Activated T-helper 2 cell treated with anti-CD3 and anti-CD28 coated beads, Interferon-gamma antibody, Interleukin-2, Interleukin-4, amounts not matched to agents 10 μg/mL and 5 μg/mL and 100 μg/mL, durations not matched to agents 14 hours and 24 hours and 36 hours (primary cell): ENCODE measurements around the gene MANBA. TPM values are rescaled to one million over a fixed set of nuclear protein-coding genes. Genes with fewer than 3 reads are reported as not detected.
A peak's percentile ranks its signal among the peaks of the same experiment; 100 is the strongest.

ENCODE experiments used
- DNase-seq: peaks from one replicate; pipeline ENCODE4 v3.0.0; 2021; ENCODE audit warnings: low spot score
- H3K27ac Mint-ChIP-seq: one replicate; pipeline ENCODE4 v1.8.0; 2021; ENCODE audit warnings: mixed read lengths
- H3K27me3 Mint-ChIP-seq: one replicate; pipeline ENCODE4 v1.8.0; 2021; ENCODE audit warnings: low read depth, mixed read lengths
- H3K36me3 Mint-ChIP-seq: one replicate; pipeline ENCODE4 v1.8.0; 2021; ENCODE audit warnings: low read depth, mixed read lengths
- H3K4me1 Mint-ChIP-seq: one replicate; pipeline ENCODE4 v1.8.0; 2021; ENCODE audit warnings: low read depth, mixed read lengths
- H3K4me3 Mint-ChIP-seq: one replicate; pipeline ENCODE4 v1.8.0; 2021; ENCODE audit warnings: low read depth, mild to moderate bottlenecking, moderate library complexity, mixed read lengths
- H3K9me3 Mint-ChIP-seq: one replicate; pipeline ENCODE4 v1.8.0; 2021; ENCODE audit warnings: mixed read lengths
- intact Hi-C: fragments of 100-400 bp; cut with micrococcal nuclease; formaldehyde crosslinking; loops from one replicate; pipeline ENCODE4 v1.15.1; 2023
- total RNA-seq: library from RNA; stranded (reverse); gene quantifications from 2 replicates; pipeline ENCODE4 v1.2.3, GENCODE V29; 2022

MANBA gene
- 9.4 and 11.3 TPM in 2 replicates for total RNA-seq

DNA sequence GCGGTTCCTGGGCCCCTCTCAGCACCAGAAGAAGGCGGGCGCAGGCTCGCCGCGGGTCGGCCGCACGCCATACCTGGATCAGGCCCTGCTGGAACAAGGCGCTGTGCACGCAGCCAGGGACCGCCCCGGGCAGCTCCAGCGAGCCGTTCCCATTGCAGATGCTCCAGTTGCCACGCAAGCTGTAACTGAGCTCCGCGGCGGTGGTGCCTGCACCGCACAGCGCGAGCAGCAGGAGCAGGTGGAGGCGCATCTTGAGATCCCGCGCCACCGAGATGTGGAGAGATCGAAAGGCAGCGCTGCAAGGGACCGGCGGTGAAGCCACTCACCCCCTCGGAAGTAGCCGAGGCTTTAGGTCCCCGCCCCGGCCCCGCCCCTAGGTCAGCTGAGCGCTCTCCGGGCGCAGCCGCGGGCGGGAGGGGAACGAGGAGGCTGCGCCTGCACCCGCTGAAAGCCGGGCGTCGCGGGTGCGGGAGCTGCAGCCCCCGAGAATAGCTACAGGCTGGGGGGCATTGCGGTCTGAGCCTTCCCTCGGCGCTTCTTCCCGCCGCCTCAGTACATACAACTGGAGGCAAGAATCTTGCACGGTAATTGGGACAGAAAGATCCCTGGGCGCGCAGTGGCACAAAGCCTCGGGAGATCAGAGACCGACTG is at the start of gene MANBA:
Gene MANBA, minus strand, starts transcription at position 324 of the 651 bp plus-strand sequence. Its CDS starts 74 bp downstream, at position 250.
- peak within 1 kb of the TSS; percentile 84 for H3K27ac Mint-ChIP-seq
- DNase-seq = peak; percentile 79
- peak within 1 kb of the TSS; percentile 95 for H3K4me3 Mint-ChIP-seq
- peaks cover 19% of the 10 kb centered on the region for H3K27me3 Mint-ChIP-seq
- H3K4me1 Mint-ChIP-seq = peaks cover 33% of the 10 kb centered on the region
- intact Hi-C loops = loop anchor here (1.0 to 5.0 kb wide), 4 partner anchors 68 to 416 kb away; partner anchors contain the start of genes BDH2 and SLC39A8
- H3K36me3 Mint-ChIP-seq = peaks cover 8% of the 10 kb centered on the region
- H3K9me3 Mint-ChIP-seq = no peaks in the 10 kb centered on the region

GRCh38 chr4:102809691-102810090 is 48.9 kb upstream of the MANBA start:
- Mint-ChIP-seq H3K36me3 (peaks cover 82% of the 10 kb centered on the region), H3K27me3 (no peaks in the 10 kb centered on the region), H3K27ac (peak overlapping the region; percentile 67), H3K4me3 (no peak overlapping the region), H3K9me3 (no peaks in the 10 kb centered on the region), H3K4me1 (peaks cover 68% of the 10 kb centered on the region)
- DNase-seq = no peak
- intact Hi-C loops = loop anchor here (1.0 kb wide), 2 partner anchors 10 to 16 kb away; no protein-coding TSS in a partner anchor

GRCh38 chr4:102809190-102809589 is 48.4 kb upstream of the MANBA start:
- intact Hi-C loops = loop anchor here (1.0 kb wide), 2 partner anchors 10 to 16 kb away; no protein-coding TSS in a partner anchor
- Mint-ChIP-seq H3K9me3 (no peaks in the 10 kb centered on the region), H3K4me3 (no peak overlapping the region), H3K27ac (peak overlapping the region; percentile 70), H3K27me3 (no peaks in the 10 kb centered on the region), H3K4me1 (peaks cover 64% of the 10 kb centered on the region), H3K36me3 (peaks cover 80% of the 10 kb centered on the region)
- DNase-seq = no peak

DNA sequence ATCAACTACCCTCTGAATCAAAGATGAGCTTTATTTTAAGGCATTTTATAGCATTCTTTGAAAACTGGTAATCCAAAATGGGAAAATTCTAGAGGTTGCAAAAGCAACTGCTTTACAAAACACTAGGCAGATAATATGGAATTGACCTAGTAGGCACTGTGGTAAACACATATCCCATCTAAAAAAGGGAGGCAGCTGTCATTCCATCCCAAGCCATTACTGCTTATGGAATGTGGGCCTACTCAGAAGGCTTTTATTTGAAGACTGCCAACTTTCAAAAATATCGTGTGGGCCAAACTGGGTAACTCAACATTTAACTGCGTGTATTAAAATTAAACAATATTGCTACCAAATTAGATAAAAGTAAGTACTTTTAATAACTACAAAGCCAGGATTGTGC is 47.2 kb upstream of the MANBA start:
- Mint-ChIP-seq H3K27me3 (no peaks in the 10 kb centered on the region), H3K27ac (no peak overlapping the region), H3K9me3 (no peaks in the 10 kb centered on the region), H3K36me3 (peaks cover 79% of the 10 kb centered on the region), H3K4me3 (no peak overlapping the region), H3K4me1 (peaks cover 59% of the 10 kb centered on the region)
- intact Hi-C loops = no loop called here
- DNase-seq = no peak

- Mint-ChIP-seq H3K27me3 (no peaks in the 10 kb centered on the region), H3K27ac (no peak overlapping the region)
Measured at GRCh38 chr4:102807345-102807744, 46.6 kb upstream of the MANBA start.

GRCh38 chr4:102799816-102800215 is 39.0 kb upstream of the MANBA start:
- intact Hi-C loops = no loop called here
- Mint-ChIP-seq H3K27ac (no peak overlapping the region), H3K27me3 (no peaks in the 10 kb centered on the region), H3K36me3 (peaks cover 89% of the 10 kb centered on the region), H3K9me3 (no peaks in the 10 kb centered on the region), H3K4me3 (no peak overlapping the region), H3K4me1 (peaks cover 23% of the 10 kb centered on the region)
- DNase-seq = no peak

More at GRCh38 chr4:102807345-102807744, 46.6 kb upstream of the MANBA start:
- no peak overlapping the region for H3K4me3 Mint-ChIP-seq
- H3K4me1 Mint-ChIP-seq = peaks cover 59% of the 10 kb centered on the region
- peaks cover 84% of the 10 kb centered on the region for H3K36me3 Mint-ChIP-seq
- intact Hi-C loops = no loop called here
- no peak for DNase-seq
- no peaks in the 10 kb centered on the region for H3K9me3 Mint-ChIP-seq

DNA sequence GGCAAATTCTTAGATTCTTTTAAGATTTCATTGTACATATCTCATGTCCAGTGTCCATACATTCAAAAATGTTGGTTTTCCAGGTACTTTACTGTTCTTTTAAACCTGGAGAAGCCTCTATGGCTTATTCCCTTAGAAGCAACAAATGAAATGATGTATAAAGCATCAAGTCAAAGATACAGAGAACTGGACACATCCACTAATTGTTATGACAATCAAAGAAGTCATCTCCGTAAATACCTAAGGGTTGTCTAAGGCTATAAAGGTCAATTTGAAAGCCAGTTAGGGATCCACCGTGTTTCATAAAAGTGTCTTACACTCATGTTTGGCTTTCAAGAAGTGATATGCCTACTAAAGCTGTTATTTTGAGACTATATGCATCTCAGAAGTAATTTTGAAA is 34.2 kb upstream of the MANBA start:
- H3K36me3 Mint-ChIP-seq = peaks cover 83% of the 10 kb centered on the region
- no peaks in the 10 kb centered on the region for H3K27me3 Mint-ChIP-seq
- intact Hi-C loops = loop anchor here (2.0 kb wide), 1 partner anchor 22 kb away; no protein-coding TSS in a partner anchor
- no peak overlapping the region for H3K4me3 Mint-ChIP-seq
- peaks cover 20% of the 10 kb centered on the region for H3K4me1 Mint-ChIP-seq
- DNase-seq = no peak
- no peak overlapping the region for H3K27ac Mint-ChIP-seq
- peaks cover 3% of the 10 kb centered on the region for H3K9me3 Mint-ChIP-seq

DNA sequence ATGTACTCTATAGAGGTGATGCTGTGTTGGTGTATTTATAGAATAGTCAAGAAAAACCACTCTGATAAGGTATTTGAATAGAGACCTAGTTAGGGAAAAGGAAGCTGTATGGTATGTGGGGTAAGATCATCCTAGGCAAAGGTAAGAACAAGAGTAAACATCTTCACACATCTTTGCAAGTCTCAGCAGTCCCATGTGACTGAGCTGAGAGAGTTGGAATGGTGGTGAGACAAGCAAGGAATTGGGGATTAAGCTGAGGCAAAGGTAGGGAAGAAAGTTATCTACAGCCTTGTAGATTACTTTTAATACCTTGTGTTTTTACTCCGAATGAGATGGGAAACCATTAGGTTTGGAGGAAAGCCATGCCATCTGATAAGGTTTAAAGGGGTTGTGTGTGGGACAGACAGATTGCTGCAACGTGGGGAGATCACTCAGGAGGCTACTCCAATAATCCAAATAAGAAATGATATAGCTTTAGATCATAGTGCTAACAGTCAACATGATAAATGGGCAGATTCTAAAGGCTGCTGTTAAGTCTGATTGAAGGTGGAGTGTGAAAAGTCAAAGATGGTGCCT is 31.7 kb upstream of the MANBA start:
- no peak overlapping the region for H3K4me3 Mint-ChIP-seq
- peak overlapping the region; percentile 2 for H3K27ac Mint-ChIP-seq
- peaks cover 30% of the 10 kb centered on the region for H3K4me1 Mint-ChIP-seq
- DNase-seq = no peak
- peaks cover 68% of the 10 kb centered on the region for H3K36me3 Mint-ChIP-seq
- peaks cover 11% of the 10 kb centered on the region for H3K9me3 Mint-ChIP-seq
- intact Hi-C loops = no loop called here
- no peaks in the 10 kb centered on the region for H3K27me3 Mint-ChIP-seq

- Mint-ChIP-seq H3K36me3 (peaks cover 59% of the 10 kb centered on the region), H3K9me3 (peaks cover 12% of the 10 kb centered on the region), H3K4me1 (peaks cover 31% of the 10 kb centered on the region), H3K27me3 (no peaks in the 10 kb centered on the region), H3K27ac (no peak overlapping the region), H3K4me3 (no peak overlapping the region)
- intact Hi-C loops = no loop called here
- DNase-seq = no peak
Measured at GRCh38 chr4:102791318-102791835, 30.6 kb upstream of the MANBA start.

DNA sequence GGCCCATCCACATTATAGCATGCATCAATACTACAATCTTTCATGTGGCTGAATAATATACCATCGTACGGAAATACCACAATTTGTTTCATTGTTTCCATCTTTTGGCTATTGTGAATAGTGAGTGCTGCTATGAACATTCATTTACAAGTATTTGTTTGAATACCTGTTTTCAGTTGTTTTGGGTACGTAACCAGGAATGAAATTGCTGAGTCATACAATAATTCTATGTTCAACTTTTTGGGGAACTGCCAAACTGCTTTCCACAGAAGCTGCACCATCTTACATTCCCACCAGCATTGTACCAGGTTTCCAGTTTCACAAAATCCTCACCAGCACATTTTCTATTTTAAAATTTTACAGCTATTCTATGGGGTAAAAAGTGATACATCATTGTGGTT is 28.5 kb upstream of the MANBA start:
- Mint-ChIP-seq H3K36me3 (peaks cover 39% of the 10 kb centered on the region), H3K9me3 (peaks cover 12% of the 10 kb centered on the region), H3K4me1 (peaks cover 26% of the 10 kb centered on the region), H3K27ac (no peak overlapping the region), H3K27me3 (no peaks in the 10 kb centered on the region), H3K4me3 (no peak overlapping the region)
- no peak for DNase-seq
- intact Hi-C loops = loop anchor here (2.0 kb wide), 1 partner anchor 37 kb away; the partner anchor contains the start of gene UBE2D3

DNA sequence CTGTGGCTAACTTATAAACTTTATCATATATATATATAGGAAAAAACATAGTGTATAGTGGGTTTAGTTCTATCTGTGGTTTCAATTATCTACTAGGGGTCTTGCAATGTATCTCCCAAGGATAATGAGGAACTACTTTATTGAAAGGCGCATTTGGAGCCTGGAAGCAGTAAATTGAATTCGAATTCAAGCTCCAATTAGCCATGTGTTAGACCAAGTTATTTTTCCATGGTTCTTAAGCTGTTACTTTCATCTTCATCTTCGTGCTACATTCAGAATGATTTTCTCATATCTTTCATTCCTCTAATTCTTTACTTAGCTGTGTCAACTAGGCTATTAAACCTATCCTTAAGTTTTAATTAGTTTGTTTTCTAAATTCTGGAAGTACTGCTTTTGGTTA is 27.2 kb upstream of the MANBA start:
- intact Hi-C loops = loop anchor here (2.0 kb wide), 1 partner anchor 39 kb away; the partner anchor contains the start of gene UBE2D3
- Mint-ChIP-seq H3K27ac (no peak overlapping the region), H3K9me3 (peaks cover 12% of the 10 kb centered on the region), H3K27me3 (no peaks in the 10 kb centered on the region), H3K4me1 (peaks cover 24% of the 10 kb centered on the region), H3K36me3 (peaks cover 28% of the 10 kb centered on the region), H3K4me3 (no peak overlapping the region)
- no peak for DNase-seq

DNA sequence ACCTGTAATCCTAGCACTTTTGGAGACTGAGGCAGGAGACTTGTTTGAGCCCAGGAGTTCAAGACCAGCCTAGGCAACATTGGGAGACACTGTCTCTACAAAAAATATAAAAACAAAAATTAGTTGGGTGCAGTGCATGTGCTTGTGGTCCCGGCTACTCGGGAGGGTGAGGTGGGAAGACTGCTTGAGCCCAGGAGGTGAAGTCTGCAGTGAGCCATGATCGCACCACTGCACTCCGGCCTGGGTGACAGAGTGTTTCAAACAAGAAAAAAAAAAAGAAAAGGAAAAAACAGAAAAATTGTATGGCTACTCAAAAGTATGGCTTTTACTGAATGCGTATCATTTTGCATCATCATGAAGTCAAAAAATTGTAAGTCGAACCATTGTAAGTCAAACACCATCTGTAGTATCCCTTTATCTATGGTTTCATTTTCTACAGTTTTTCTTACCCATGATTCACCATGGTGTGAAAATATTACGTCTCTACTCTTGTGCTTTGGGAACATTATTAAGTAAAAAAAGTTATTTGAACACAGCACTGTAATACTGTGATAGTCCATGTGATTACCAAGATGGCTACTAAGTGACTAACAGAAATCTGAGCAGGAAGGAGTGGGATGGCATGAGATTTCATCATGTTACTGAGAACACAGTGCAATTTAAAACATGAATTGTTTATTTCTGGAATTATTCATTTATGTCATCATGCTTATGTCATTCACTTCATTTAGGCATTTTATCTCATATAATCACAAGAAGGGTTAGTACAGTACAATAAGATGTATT is 26.5 kb upstream of the MANBA start:
- Mint-ChIP-seq H3K27me3 (no peaks in the 10 kb centered on the region), H3K4me1 (peaks cover 19% of the 10 kb centered on the region), H3K36me3 (peaks cover 21% of the 10 kb centered on the region), H3K4me3 (no peak overlapping the region), H3K9me3 (peaks cover 12% of the 10 kb centered on the region), H3K27ac (peak overlapping the region; percentile 46)
- DNase-seq = no peak
- intact Hi-C loops = no loop called here
